ENCODE data around the gene BFSP1.

DNA sequence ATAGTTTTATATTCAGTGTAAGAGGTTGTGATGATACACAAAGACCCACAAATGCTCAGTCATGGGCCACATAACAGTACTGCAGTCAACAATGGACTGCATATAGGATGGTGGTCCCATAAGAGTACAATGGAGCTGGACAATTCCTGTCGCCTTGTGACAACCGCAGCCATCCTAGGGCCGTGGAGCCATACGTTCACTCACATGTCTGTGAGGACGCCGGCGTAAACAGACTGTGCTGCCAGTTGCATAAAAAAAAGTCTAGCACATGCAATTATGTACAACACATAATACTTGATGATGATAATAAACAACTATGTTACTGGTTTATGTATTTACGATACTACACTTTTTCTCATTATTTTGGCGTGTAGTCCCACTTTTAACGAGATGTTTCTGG lies 30.9 kb downstream of the BFSP1 start:
- TF ChIP-seq, protein P1, sequence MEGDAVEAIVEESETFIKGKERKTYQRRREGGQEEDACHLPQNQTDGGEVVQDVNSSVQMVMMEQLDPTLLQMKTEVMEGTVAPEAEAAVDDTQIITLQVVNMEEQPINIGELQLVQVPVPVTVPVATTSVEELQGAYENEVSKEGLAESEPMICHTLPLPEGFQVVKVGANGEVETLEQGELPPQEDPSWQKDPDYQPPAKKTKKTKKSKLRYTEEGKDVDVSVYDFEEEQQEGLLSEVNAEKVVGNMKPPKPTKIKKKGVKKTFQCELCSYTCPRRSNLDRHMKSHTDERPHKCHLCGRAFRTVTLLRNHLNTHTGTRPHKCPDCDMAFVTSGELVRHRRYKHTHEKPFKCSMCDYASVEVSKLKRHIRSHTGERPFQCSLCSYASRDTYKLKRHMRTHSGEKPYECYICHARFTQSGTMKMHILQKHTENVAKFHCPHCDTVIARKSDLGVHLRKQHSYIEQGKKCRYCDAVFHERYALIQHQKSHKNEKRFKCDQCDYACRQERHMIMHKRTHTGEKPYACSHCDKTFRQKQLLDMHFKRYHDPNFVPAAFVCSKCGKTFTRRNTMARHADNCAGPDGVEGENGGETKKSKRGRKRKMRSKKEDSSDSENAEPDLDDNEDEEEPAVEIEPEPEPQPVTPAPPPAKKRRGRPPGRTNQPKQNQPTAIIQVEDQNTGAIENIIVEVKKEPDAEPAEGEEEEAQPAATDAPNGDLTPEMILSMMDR (IDR thresholded peaks at IDR 0.05) = no peak
- TF ChIP-seq POLR2A (IDR thresholded peaks at IDR 0.05) = no peak
